Cardiac muscle cell (in vitro differentiated cells and primary cell): ENCODE data around the gene HMGCR. TPM values are rescaled to one million over a fixed set of nuclear protein-coding genes. Genes with fewer than 3 reads are reported as not detected.

Experiments used
- DNase-seq, 2 donors: peaks; one replicate each; pipeline versions ENCODE4 v3.0.0 to v3.0.0-alpha.2; 2010 to 2017; ENCODE audit warnings: low read depth in 1 of 2, low spot score in 1 of 2
- H3K27ac ChIP-seq: fragments of 200-600 bp; sonication (generic); 2 replicates; pipeline ENCODE4 v1.5.1; 2016
- H3K27me3 ChIP-seq: fragments of 200-600 bp; sonication (generic); 2 replicates; pipeline ENCODE4 v1.6.0; 2016; ENCODE audit warnings: control low read depth
- H3K36me3 ChIP-seq: fragments of 200-600 bp; sonication (generic); 2 replicates; pipeline ENCODE4 v1.5.1; 2016; ENCODE audit warnings: control low read depth
- H3K4me1 ChIP-seq: fragments of 200-600 bp; sonication (generic); 2 replicates; pipeline ENCODE4 v1.8.1; 2017; ENCODE audit warnings: low read depth, mild to moderate bottlenecking, mixed run types
- H3K4me3 ChIP-seq: fragments of 200-600 bp; sonication (generic); 2 replicates; pipeline ENCODE4 v1.5.1; 2016; ENCODE audit warnings: mild to moderate bottlenecking
- H3K9me3 ChIP-seq: fragments of 200-600 bp; sonication (generic); 2 replicates; pipeline ENCODE4 v1.5.1; 2017; ENCODE audit warnings: low read depth, mild to moderate bottlenecking, control low read depth
- polyA plus RNA-seq: library from polyadenylated mRNA; unstranded; fragments of >200 nt; fragmentation: Nextera tagmentation; extraction: Ambion mirVana; gene quantifications from 2 replicates; pipeline ENCODE4 v1.2.1, GENCODE V29; 2016
- total RNA-seq: library from RNA; depleted of rRNA; stranded (reverse); fragments of >200 nt; gene quantifications from 2 replicates; pipeline ENCODE4 v1.2.3, GENCODE V29; 2016
- TF ChIP-seq, protein P1 (sequence below): IDR thresholded peaks from 2 replicates; pipeline ENCODE4 v1.5.1; 2012; ENCODE audit warnings: low read depth, mild to moderate bottlenecking, low read length

Gene HMGCR
- total and polyA plus RNA-seq, 2 experiments from 2014 or later: 34.0 to 68.9 TPM

DNA sequence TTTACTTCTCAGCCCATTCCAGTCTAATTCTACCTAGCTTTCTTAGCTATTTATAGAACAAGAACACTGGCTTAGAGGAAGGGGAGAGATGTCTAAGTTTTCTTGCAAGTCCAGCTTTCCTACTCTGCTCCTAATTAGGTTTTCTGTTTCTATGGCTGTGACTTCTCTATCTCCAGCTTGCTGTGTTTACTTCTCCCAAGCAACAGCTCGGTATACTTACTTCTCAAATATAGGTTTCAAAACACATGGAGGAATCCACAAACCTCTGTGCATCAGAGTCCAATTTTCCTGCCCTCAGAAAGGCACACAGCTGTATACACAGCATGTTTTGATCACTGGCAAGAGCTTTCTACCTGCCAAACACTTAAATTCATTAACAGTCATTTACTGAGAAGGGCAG lies 17.4 kb upstream of the HMGCR start:
- Histone ChIP-seq H3K9me3 (no peaks in the 10 kb centered on the region), H3K27me3 (no peaks in the 10 kb centered on the region), H3K4me3 (no peak overlapping the region), H3K4me1 (no peaks in the 10 kb centered on the region), H3K27ac (no peak overlapping the region), H3K36me3 (no peaks in the 10 kb centered on the region)
- TF ChIP-seq, protein P1, sequence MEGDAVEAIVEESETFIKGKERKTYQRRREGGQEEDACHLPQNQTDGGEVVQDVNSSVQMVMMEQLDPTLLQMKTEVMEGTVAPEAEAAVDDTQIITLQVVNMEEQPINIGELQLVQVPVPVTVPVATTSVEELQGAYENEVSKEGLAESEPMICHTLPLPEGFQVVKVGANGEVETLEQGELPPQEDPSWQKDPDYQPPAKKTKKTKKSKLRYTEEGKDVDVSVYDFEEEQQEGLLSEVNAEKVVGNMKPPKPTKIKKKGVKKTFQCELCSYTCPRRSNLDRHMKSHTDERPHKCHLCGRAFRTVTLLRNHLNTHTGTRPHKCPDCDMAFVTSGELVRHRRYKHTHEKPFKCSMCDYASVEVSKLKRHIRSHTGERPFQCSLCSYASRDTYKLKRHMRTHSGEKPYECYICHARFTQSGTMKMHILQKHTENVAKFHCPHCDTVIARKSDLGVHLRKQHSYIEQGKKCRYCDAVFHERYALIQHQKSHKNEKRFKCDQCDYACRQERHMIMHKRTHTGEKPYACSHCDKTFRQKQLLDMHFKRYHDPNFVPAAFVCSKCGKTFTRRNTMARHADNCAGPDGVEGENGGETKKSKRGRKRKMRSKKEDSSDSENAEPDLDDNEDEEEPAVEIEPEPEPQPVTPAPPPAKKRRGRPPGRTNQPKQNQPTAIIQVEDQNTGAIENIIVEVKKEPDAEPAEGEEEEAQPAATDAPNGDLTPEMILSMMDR: no peak
- no peak for DNase-seq

- Histone ChIP-seq H3K9me3 (no peaks in the 10 kb centered on the region), H3K4me3 (no peak overlapping the region), H3K27me3 (no peaks in the 10 kb centered on the region), H3K4me1 (no peaks in the 10 kb centered on the region), H3K27ac (no peak overlapping the region), H3K36me3 (no peaks in the 10 kb centered on the region)
- TF ChIP-seq, protein P1: no peak
- DNase-seq: peak in 1 of 2 donors; percentile 27
Measured at GRCh38 chr5:75320371-75320770, 16.6 kb upstream of the HMGCR start.

GRCh38 chr5:75322066-75322465 lies 15.0 kb upstream of the HMGCR start:
- no peaks in the 10 kb centered on the region for H3K27me3 ChIP-seq
- TF ChIP-seq, protein P1: no peak
- no peaks in the 10 kb centered on the region for H3K4me1 ChIP-seq
- no peak overlapping the region for H3K27ac ChIP-seq
- H3K4me3 ChIP-seq: no peak overlapping the region
- DNase-seq: no peak
- no peaks in the 10 kb centered on the region for H3K9me3 ChIP-seq
- H3K36me3 ChIP-seq: no peaks in the 10 kb centered on the region

- no peaks in the 10 kb centered on the region for H3K36me3 ChIP-seq
- no peaks in the 10 kb centered on the region for H3K9me3 ChIP-seq
- H3K4me3 ChIP-seq: no peak overlapping the region
- DNase-seq: no peak
- no peaks in the 10 kb centered on the region for H3K27me3 ChIP-seq
- no peaks in the 10 kb centered on the region for H3K4me1 ChIP-seq
- TF ChIP-seq, protein P1: no peak
- no peak overlapping the region for H3K27ac ChIP-seq
Measured at GRCh38 chr5:75324791-75325190, 12.2 kb upstream of the HMGCR start.

DNA sequence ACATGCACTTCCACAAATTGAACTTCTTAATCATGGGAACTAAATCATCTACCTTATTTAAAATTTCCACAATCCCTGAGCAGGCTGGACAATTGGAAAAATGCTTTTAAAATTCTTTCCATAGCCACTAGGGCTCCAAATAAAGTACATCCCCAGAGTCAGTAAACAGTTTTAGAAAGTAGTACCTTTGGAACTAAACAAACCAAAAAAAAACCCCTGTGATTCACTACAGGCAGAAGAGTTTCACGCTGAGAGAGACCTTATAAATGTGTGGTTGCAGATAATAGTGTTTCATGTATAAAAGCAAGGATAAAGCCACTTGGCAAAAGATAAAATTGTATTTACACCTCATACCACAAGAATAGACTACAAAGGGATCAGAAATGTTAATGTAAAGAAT lies 11.8 kb upstream of the HMGCR start:
- no peak for DNase-seq
- H3K9me3 ChIP-seq: no peaks in the 10 kb centered on the region
- no peak overlapping the region for H3K4me3 ChIP-seq
- H3K4me1 ChIP-seq: no peaks in the 10 kb centered on the region
- H3K27ac ChIP-seq: no peak overlapping the region
- H3K36me3 ChIP-seq: no peaks in the 10 kb centered on the region
- H3K27me3 ChIP-seq: no peaks in the 10 kb centered on the region
- TF ChIP-seq, protein P1: peak; percentile 3

DNA sequence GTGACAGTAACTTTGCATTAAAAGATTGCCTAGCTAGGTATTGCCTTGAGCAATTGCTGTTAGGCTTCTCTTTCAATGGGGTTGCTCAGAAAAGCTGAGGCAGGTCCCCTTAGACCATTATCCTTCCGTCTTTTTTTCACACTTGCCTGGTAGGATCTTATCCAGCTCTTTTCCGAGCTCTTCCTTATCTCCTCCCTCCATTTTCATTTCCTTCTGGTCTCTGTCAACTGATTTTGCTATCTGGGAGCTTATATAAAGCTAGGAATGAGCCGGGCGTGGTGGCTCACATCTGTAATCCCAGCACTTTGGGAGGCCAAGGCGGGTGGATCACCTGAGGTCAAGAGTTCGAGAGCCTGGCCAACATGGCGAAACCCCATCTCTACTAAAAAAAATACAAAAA lies 6.6 kb upstream of the HMGCR start:
- TF ChIP-seq, protein P1: no peak
- Histone ChIP-seq H3K36me3 (no peaks in the 10 kb centered on the region), H3K4me3 (no peak overlapping the region), H3K9me3 (no peaks in the 10 kb centered on the region), H3K27ac (no peak overlapping the region), H3K4me1 (no peaks in the 10 kb centered on the region), H3K27me3 (no peaks in the 10 kb centered on the region)
- no peak for DNase-seq
